ENCODE data around the gene CAMK2B. TPM values are rescaled to one million over a fixed set of nuclear protein-coding genes. Genes with fewer than 3 reads are reported as not detected.

Gene CAMK2B
- total RNA-seq, 1 donor from 2014 or later = 0.09 TPM

- peak overlapping the region; percentile 92 for H3K4me3 Mint-ChIP-seq
- no peak overlapping the region for H3K27ac ChIP-seq
Measured at GRCh38 chr7:44325811-44326241, 432 bp upstream of the CAMK2B start.

GRCh38 chr7:44324481-44325200 is 753 bp downstream of the CAMK2B start:
- peaks cover 80% of the 10 kb centered on the region for H3K27me3 ChIP-seq
- H3K79me2 ChIP-seq (ENCODE audit: low read depth) = no peaks in the 10 kb centered on the region
- Mint-ChIP-seq H3K9me3 (peaks cover 3% of the 10 kb centered on the region), H3K36me3 (no peaks in the 10 kb centered on the region), H3K27ac (no peak overlapping the region), H3K27me3 (ENCODE audit: insufficient read depth, low read depth) (peaks cover 48% of the 10 kb centered on the region), H3K4me1 (peaks cover 7% of the 10 kb centered on the region), H3K4me3 (peak overlapping the region; percentile 86)
- TF ChIP-seq EZH2phosphoT487 (IDR thresholded peaks at IDR 0.05) (peak; percentile 71), CTCF (IDR thresholded peaks at IDR 0.05) (no peak), EZH2 (IDR thresholded peaks at IDR 0.05) (peak; percentile 93)
- DNase-seq (ENCODE audit: low spot score) = no peak
- H2AFZ ChIP-seq (replicated peaks) = peak overlapping the region; percentile 76
- no peak overlapping the region for H3K27ac ChIP-seq
- peaks cover 10% of the 10 kb centered on the region for H3K4me1 ChIP-seq
- H4K20me1 ChIP-seq (ENCODE audit: low read depth) = peaks cover 8% of the 10 kb centered on the region
- peak overlapping the region; percentile 53 for H3K4me3 ChIP-seq
- H3K4me2 ChIP-seq = peak overlapping the region; percentile 91
- H3F3A ChIP-seq (ENCODE audit: low read depth) = peaks cover 4% of the 10 kb centered on the region
- no peaks in the 10 kb centered on the region for H3K36me3 ChIP-seq
- H3K9ac ChIP-seq = no peak overlapping the region
- H3K9me3 ChIP-seq (ENCODE audit: low read depth) = no peaks in the 10 kb centered on the region

More at GRCh38 chr7:44325811-44326241, 432 bp upstream of the CAMK2B start:
- Histone ChIP-seq H3K9ac (no peak overlapping the region), H3K79me2 (ENCODE audit: low read depth) (no peaks in the 10 kb centered on the region), H3K36me3 (no peaks in the 10 kb centered on the region), H2AFZ (replicated peaks) (no peak overlapping the region), H3K4me1 (peaks cover 10% of the 10 kb centered on the region), H3K27me3 (peaks cover 74% of the 10 kb centered on the region), H3K9me3 (ENCODE audit: low read depth) (no peaks in the 10 kb centered on the region), H3K4me3 (peak overlapping the region; percentile 38), H3F3A (ENCODE audit: low read depth) (peaks cover 4% of the 10 kb centered on the region), H3K4me2 (peak overlapping the region; percentile 71), H4K20me1 (ENCODE audit: low read depth) (peaks cover 8% of the 10 kb centered on the region)
- Mint-ChIP-seq H3K9me3 (peaks cover 3% of the 10 kb centered on the region), H3K27ac (peak overlapping the region; percentile 22), H3K4me1 (peaks cover 7% of the 10 kb centered on the region), H3K36me3 (no peaks in the 10 kb centered on the region), H3K27me3 (ENCODE audit: insufficient read depth, low read depth) (peaks cover 48% of the 10 kb centered on the region)
- DNase-seq (ENCODE audit: low spot score) = peak; percentile 50
- peak; percentile 51 for TF ChIP-seq EZH2 (IDR thresholded peaks at IDR 0.05)
- peak; percentile 28 for TF ChIP-seq CTCF (IDR thresholded peaks at IDR 0.05)
- peak; percentile 47 for TF ChIP-seq EZH2phosphoT487 (IDR thresholded peaks at IDR 0.05)

- Histone ChIP-seq H2AFZ (replicated peaks) (no peak overlapping the region), H3K4me1 (peaks cover 10% of the 10 kb centered on the region), H4K20me1 (ENCODE audit: low read depth) (peaks cover 8% of the 10 kb centered on the region), H3K79me2 (ENCODE audit: low read depth) (no peaks in the 10 kb centered on the region), H3K9me3 (ENCODE audit: low read depth) (no peaks in the 10 kb centered on the region), H3K4me2 (peak overlapping the region; percentile 91), H3K9ac (no peak overlapping the region), H3K36me3 (no peaks in the 10 kb centered on the region), H3F3A (ENCODE audit: low read depth) (peaks cover 4% of the 10 kb centered on the region), H3K27me3 (peaks cover 82% of the 10 kb centered on the region), H3K27ac (no peak overlapping the region), H3K4me3 (no peak overlapping the region)
- Mint-ChIP-seq H3K36me3 (no peaks in the 10 kb centered on the region), H3K27me3 (ENCODE audit: insufficient read depth, low read depth) (peaks cover 48% of the 10 kb centered on the region), H3K27ac (no peak overlapping the region), H3K9me3 (peaks cover 3% of the 10 kb centered on the region), H3K4me3 (peak overlapping the region; percentile 86), H3K4me1 (peaks cover 7% of the 10 kb centered on the region)
- DNase-seq (ENCODE audit: low spot score) = no peak
- TF ChIP-seq EZH2 (IDR thresholded peaks at IDR 0.05) (no peak), EZH2phosphoT487 (IDR thresholded peaks at IDR 0.05) (peak; percentile 63)
Measured at GRCh38 chr7:44324204-44324480, 1.3 kb downstream of the CAMK2B start.
